ENCODE results near the gene AMHR2. TPM values are rescaled to one million over a fixed set of nuclear protein-coding genes. Genes with fewer than 3 reads are reported as not detected.

AMHR2 gene
- polyA plus RNA-seq, 1 donor (not counting 4 experiments of a cell fraction or from before 2014, with no cell fraction given) = 0.04 TPM

DNA sequence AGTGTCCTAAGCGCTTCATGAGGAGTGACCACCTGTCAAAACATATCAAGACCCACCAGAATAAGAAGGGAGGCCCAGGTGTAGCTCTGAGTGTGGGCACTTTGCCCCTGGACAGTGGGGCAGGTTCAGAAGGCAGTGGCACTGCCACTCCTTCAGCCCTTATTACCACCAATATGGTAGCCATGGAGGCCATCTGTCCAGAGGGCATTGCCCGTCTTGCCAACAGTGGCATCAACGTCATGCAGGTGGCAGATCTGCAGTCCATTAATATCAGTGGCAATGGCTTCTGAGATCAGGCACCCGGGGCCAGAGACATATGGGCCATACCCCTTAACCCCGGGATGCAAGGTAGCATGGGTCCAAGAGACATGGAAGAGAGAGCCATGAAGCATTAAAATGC lies 12.7 kb upstream of the AMHR2 start:
- Histone ChIP-seq H2AFZ (ENCODE audit: control insufficient read depth, low read length) (no peak overlapping the region), H3K27ac (ENCODE audit: control insufficient read depth, insufficient read depth, low read length) (no peak overlapping the region), H3K36me3 (ENCODE audit: control insufficient read depth in 2 of 2, extremely low read depth in 1 of 2, insufficient read depth in 2 of 2, low read length in 2 of 2) (peaks cover 16 to 17% of the 10 kb centered on the region in 2 experiments), H3K9ac (ENCODE audit: control insufficient read depth, extremely low read depth, insufficient read depth, low read length) (no peak overlapping the region), H4K20me1 (ENCODE audit: control insufficient read depth, extremely low read depth, insufficient read depth, low read length) (no peaks in the 10 kb centered on the region), H3K79me2 (ENCODE audit: control insufficient read depth, insufficient read depth, low read length) (no peaks in the 10 kb centered on the region), H3K4me1 (ENCODE audit: control insufficient read depth, extremely low read depth, insufficient read depth, low read length) (no peaks in the 10 kb centered on the region), H3K9me1 (ENCODE audit: control insufficient read depth, extremely low read depth, insufficient read depth, low read length) (no peaks in the 10 kb centered on the region), H3K4me3 (ENCODE audit: control insufficient read depth in 2 of 3, extremely low read depth in 1 of 3, insufficient read depth in 2 of 3, low read depth in 1 of 3, low read length in 3 of 3) (no peak overlapping the region), H3K9me3 (ENCODE audit: control insufficient read depth, low read depth, low read length) (no peaks in the 10 kb centered on the region), H3K4me2 (ENCODE audit: control insufficient read depth, extremely low read depth, insufficient read depth, low read depth, low read length) (no peak overlapping the region), H3K27me3 (ENCODE audit: control insufficient read depth, extremely low read depth, insufficient read depth, low read length) (no peaks in the 10 kb centered on the region)
- dilution Hi-C loops (cut with MboI; ENCODE audit: extremely low pct_ligation_motif_present, low sequenced_read_pairs) = no loop called here
- FAIRE-seq = no peak
- TF ChIP-seq, protein P1, sequence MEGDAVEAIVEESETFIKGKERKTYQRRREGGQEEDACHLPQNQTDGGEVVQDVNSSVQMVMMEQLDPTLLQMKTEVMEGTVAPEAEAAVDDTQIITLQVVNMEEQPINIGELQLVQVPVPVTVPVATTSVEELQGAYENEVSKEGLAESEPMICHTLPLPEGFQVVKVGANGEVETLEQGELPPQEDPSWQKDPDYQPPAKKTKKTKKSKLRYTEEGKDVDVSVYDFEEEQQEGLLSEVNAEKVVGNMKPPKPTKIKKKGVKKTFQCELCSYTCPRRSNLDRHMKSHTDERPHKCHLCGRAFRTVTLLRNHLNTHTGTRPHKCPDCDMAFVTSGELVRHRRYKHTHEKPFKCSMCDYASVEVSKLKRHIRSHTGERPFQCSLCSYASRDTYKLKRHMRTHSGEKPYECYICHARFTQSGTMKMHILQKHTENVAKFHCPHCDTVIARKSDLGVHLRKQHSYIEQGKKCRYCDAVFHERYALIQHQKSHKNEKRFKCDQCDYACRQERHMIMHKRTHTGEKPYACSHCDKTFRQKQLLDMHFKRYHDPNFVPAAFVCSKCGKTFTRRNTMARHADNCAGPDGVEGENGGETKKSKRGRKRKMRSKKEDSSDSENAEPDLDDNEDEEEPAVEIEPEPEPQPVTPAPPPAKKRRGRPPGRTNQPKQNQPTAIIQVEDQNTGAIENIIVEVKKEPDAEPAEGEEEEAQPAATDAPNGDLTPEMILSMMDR (optimal IDR thresholded peaks at IDR 0.05 in 1 of 3, IDR thresholded peaks at IDR 0.05 in 1 of 3, conservative IDR thresholded peaks at IDR 0.05 in 1 of 3; ENCODE audit: extremely low read depth in 1 of 3, insufficient read depth in 2 of 3, low read length in 3 of 3) = no peak
- TF ChIP-seq EZH2 (IDR thresholded peaks at IDR 0.05; ENCODE audit: low read length) = no peak
- DNase-seq (ENCODE audit: low read depth, low spot score) = no peak

DNA sequence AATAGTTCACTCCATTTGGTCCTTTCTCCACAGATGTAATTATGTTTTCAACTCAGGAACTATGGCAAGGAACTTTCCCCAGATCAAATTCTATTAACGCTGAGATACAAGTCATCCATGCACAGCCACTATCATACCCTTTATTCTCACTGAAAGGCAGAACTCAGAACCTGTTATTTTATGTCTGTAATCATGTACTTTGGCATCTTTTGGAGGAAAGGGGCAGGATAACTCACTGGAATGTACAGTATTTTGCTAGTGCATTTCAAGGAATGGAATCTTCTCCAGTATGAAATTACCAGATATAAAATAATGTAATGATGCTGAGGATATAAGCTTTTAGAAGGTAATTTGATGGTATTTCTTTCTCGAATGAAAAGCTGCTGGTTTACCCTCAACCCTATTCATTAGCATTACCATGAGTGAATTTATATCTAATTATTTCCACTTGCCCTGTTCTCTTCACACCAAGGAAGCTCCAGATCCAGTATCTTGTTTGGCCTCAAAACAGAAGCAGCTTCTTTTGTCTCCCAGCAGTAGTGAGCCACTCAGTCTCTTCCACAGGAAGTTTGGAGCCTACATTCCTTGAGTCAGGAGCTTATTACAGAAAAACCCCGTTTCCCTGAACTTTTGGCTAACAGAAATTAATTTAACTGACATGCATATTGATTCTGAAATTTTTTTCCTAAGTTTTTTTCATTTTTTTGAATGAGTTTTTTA lies 10.0 kb upstream of the AMHR2 start:
- dilution Hi-C loops (cut with MboI; ENCODE audit: extremely low pct_ligation_motif_present, low sequenced_read_pairs) = no loop called here
- Histone ChIP-seq H3K27me3 (ENCODE audit: control insufficient read depth, extremely low read depth, insufficient read depth, low read length) (no peaks in the 10 kb centered on the region), H3K4me2 (ENCODE audit: control insufficient read depth, extremely low read depth, insufficient read depth, low read depth, low read length) (no peak overlapping the region), H4K20me1 (ENCODE audit: control insufficient read depth, extremely low read depth, insufficient read depth, low read length) (no peaks in the 10 kb centered on the region), H3K9ac (ENCODE audit: control insufficient read depth, extremely low read depth, insufficient read depth, low read length) (no peak overlapping the region), H2AFZ (ENCODE audit: control insufficient read depth, low read length) (no peak overlapping the region), H3K4me1 (ENCODE audit: control insufficient read depth, extremely low read depth, insufficient read depth, low read length) (no peaks in the 10 kb centered on the region), H3K9me3 (ENCODE audit: control insufficient read depth, low read depth, low read length) (no peaks in the 10 kb centered on the region), H3K36me3 (ENCODE audit: control insufficient read depth in 2 of 2, extremely low read depth in 1 of 2, insufficient read depth in 2 of 2, low read length in 2 of 2) (peaks cover 14 to 17% of the 10 kb centered on the region in 2 experiments), H3K4me3 (ENCODE audit: control insufficient read depth in 2 of 3, extremely low read depth in 1 of 3, insufficient read depth in 2 of 3, low read depth in 1 of 3, low read length in 3 of 3) (no peak overlapping the region), H3K27ac (ENCODE audit: control insufficient read depth, insufficient read depth, low read length) (no peak overlapping the region), H3K9me1 (ENCODE audit: control insufficient read depth, extremely low read depth, insufficient read depth, low read length) (no peaks in the 10 kb centered on the region), H3K79me2 (ENCODE audit: control insufficient read depth, insufficient read depth, low read length) (no peaks in the 10 kb centered on the region)
- TF ChIP-seq, protein P1 (optimal IDR thresholded peaks at IDR 0.05 in 1 of 3, IDR thresholded peaks at IDR 0.05 in 1 of 3, conservative IDR thresholded peaks at IDR 0.05 in 1 of 3; ENCODE audit: extremely low read depth in 1 of 3, insufficient read depth in 2 of 3, low read length in 3 of 3) = no peak
- no peak for TF ChIP-seq EZH2 (IDR thresholded peaks at IDR 0.05; ENCODE audit: low read length)
- FAIRE-seq = no peak
- no peak for DNase-seq (ENCODE audit: low read depth, low spot score)

Measured in keratinocyte (primary cell).